Left cardiac atrium (tissue), 4 donors: ENCODE results near the gene TMEM52B. TPM values are rescaled to one million over a fixed set of nuclear protein-coding genes. Genes with fewer than 3 reads are reported as not detected.
"Not testable (repeated sequence)": the region's sequence is repeated elsewhere in the genome, so short reads cannot be mapped to it uniquely, and the experiment has no call there.

ENCODE experiments used
- ATAC-seq, 2 donors: fragments of 200-7000 bp; cut with Tn5 transposase; one replicate each; pipeline ENCODE4 v1.9.1; 2020; ENCODE audit warnings: mild to moderate bottlenecking in 2 of 2, moderate library complexity in 2 of 2
- DNase-seq: peaks from one replicate; pipeline ENCODE4 v3.0.0-alpha.2; 2020
- intact Hi-C, 2 donors: fragments of 100-400 bp; cut with DNase I; formaldehyde crosslinking; loops; one replicate each; pipeline versions ENCODE4 v1.14.1 to v1.15.1; 2022 to 2023
- total RNA-seq, 2 donors: library from RNA; stranded (reverse); fragmentation: NEBNext Ultra II Directional; extraction: Animal tissue kit (Norgen Biotek cat#: 25700); gene quantifications; one replicate each; pipeline ENCODE4 v1.2.1, GENCODE V29; 2021
- donor health status: DM: no; HTN: yes; CAD: no.
- donor health status: DM: no; HTN: yes; CAD: no; lungs with severe emphysema.
- donor health status: DM: yes; HTN: yes; CAD: no.
- donor health status: Dilated cardiomyopathy.

Gene TMEM52B
- total RNA-seq, 2 donors from 2014 or later = not detected

GRCh38 chr12:10205220-10205807 is 26.5 kb downstream of the TMEM52B start:
- DNase-seq = no peak
- ATAC-seq = no peak
- intact Hi-C loops = no loop called here

GRCh38 chr12:10207136-10207535 is 28.3 kb downstream of the TMEM52B start:
- no peak for ATAC-seq
- intact Hi-C loops = no loop called here
- no peak for DNase-seq

- ATAC-seq (no peak), DNase-seq (no peak)
- intact Hi-C loops = no loop called here
Observed at GRCh38 chr12:10210225-10210624, 31.4 kb downstream of the TMEM52B start.

GRCh38 chr12:10211101-10211939 is 32.5 kb downstream of the TMEM52B start:
- no peak for DNase-seq
- no peak for ATAC-seq
- intact Hi-C loops = no loop called here

GRCh38 chr12:10211940-10212738 is 33.3 kb downstream of the TMEM52B start:
- intact Hi-C loops = no loop called here
- DNase-seq = peak; percentile 98
- ATAC-seq = peak; percentile 91 to 94

GRCh38 chr12:10212739-10213131 is 33.9 kb downstream of the TMEM52B start, which contains the start of gene GABARAPL1:
Gene GABARAPL1 (plus strand): TSS chr12:10212877. CDS start chr12:10213130, 253 bp downstream.
- DNase-seq (peak; percentile 90), ATAC-seq (peak; percentile 87)
- intact Hi-C loops = no loop called here

- ATAC-seq (peak; percentile 62 to 69), DNase-seq (peak; percentile 84)
- intact Hi-C loops = no loop called here
Observed at GRCh38 chr12:10213168-10214135, 34.6 kb downstream of the TMEM52B start.

GRCh38 chr12:10214136-10214894 is 35.5 kb downstream of the TMEM52B start:
- intact Hi-C loops = no loop called here
- ATAC-seq = no peak
- DNase-seq = no peak

- intact Hi-C loops = no loop called here
- no peak for DNase-seq
- no peak for ATAC-seq
Observed at GRCh38 chr12:10214895-10215267, 36.0 kb downstream of the TMEM52B start.

GRCh38 chr12:10215436-10215835 is 36.6 kb downstream of the TMEM52B start:
- ATAC-seq (no peak), DNase-seq (no peak)
- intact Hi-C loops = no loop called here

GRCh38 chr12:10215946-10216345 is 37.1 kb downstream of the TMEM52B start:
- ATAC-seq, intact Hi-C loops: not testable (repeated sequence)

GRCh38 chr12:10218021-10218420 is 39.2 kb downstream of the TMEM52B start:
- ATAC-seq = no peak
- intact Hi-C loops = no loop called here
- no peak for DNase-seq

More at GRCh38 chr12:10215946-10216345, 37.1 kb downstream of the TMEM52B start:
- not testable (repeated sequence) for DNase-seq

GRCh38 chr12:10220398-10221077 is 41.7 kb downstream of the TMEM52B start:
- intact Hi-C loops = loop anchor here in 1 of 2 donors (10.0 kb wide), 1 partner anchor 494 kb away; no protein-coding TSS in a partner anchor
- DNase-seq = peak; percentile 80
- ATAC-seq = peak; percentile 95 to 96

GRCh38 chr12:10221846-10222245 is 43.0 kb downstream of the TMEM52B start:
- DNase-seq (no peak), ATAC-seq (no peak)
- intact Hi-C loops = loop anchor here in 1 of 2 donors (10.0 kb wide), 1 partner anchor 493 kb away; no protein-coding TSS in a partner anchor

- intact Hi-C loops = loop anchor here in 1 of 2 donors (10.0 kb wide), 1 partner anchor 492 kb away; no protein-coding TSS in a partner anchor
- DNase-seq (no peak), ATAC-seq (no peak)
Observed at GRCh38 chr12:10223208-10223607, 44.4 kb downstream of the TMEM52B start.

GRCh38 chr12:10225426-10225825 is 46.6 kb downstream of the TMEM52B start:
- DNase-seq, ATAC-seq: not testable (repeated sequence)
- intact Hi-C loops = loop anchor here in 1 of 2 donors (10.0 kb wide), 1 partner anchor 489 kb away; no protein-coding TSS in a partner anchor

GRCh38 chr12:10226086-10226485 is 47.3 kb downstream of the TMEM52B start:
- ATAC-seq (peak in 1 of 2 donors; percentile 8), DNase-seq (no peak)
- intact Hi-C loops = loop anchor here in 1 of 2 donors (10.0 kb wide), 1 partner anchor 489 kb away; no protein-coding TSS in a partner anchor
